ENCODE data around the gene KCNIP1.

Gene KCNIP1

DNA sequence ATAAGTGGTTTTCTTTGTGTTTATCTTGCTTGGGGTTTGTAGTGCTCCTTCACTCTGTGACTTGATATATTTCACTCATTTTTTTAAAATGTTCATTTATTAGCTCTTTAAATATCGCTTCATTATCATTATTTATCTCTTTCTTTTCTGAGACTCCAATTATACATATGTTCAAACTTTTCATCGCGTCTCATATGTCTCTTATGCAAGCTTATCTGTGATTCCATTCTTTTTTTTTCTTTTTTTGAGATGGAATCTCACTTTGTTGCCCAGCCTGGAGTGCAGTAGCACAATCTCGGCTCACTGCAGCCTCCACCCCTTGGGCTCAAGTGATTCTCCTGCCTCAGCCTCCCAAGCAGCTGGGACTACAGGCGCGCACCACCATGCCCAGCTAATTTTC, 205.8 kb downstream of the KCNIP1 start:
- H3K4me1 ChIP-seq (ENCODE audit: control insufficient read depth, insufficient read depth, low read length), result no peaks in the 10 kb centered on the region
- H3K36me3 ChIP-seq (ENCODE audit: control insufficient read depth, insufficient read depth, low read length), result no peaks in the 10 kb centered on the region

DNA sequence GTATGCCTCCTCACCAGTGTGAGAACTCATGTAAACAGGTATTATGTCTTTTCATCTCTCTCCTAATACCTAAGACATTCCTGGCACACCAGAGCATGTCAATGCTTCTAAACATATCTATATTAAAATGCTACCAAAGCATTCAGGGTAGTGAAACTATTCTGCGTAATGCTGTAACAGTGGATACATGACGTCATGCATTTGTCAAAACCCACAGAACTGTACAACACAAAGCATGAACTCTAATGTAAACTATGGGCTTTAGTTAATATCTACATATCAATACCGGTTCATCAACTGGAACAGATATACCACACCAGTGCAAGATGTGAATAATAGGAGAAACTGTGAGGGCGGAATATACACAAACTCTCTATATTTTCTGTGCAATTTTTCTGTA, 207.5 kb downstream of the KCNIP1 start:
- Histone ChIP-seq H3K36me3 (ENCODE audit: control insufficient read depth, insufficient read depth, low read length) (no peaks in the 10 kb centered on the region), H3K4me1 (ENCODE audit: control insufficient read depth, insufficient read depth, low read length) (no peaks in the 10 kb centered on the region), H3K4me3 (ENCODE audit: low read length) (no peak overlapping the region), H3K9me3 (ENCODE audit: control insufficient read depth, low read length) (no peaks in the 10 kb centered on the region), H3K27me3 (ENCODE audit: control insufficient read depth, insufficient read depth, low read length) (no peaks in the 10 kb centered on the region), H3K9ac (ENCODE audit: low read length) (no peak overlapping the region)

More for the DNA sequence above, 205.8 kb downstream of the KCNIP1 start:
- Histone ChIP-seq H3K4me3 (ENCODE audit: low read length) (no peak overlapping the region), H3K9ac (ENCODE audit: low read length) (no peak overlapping the region), H3K27me3 (ENCODE audit: control insufficient read depth, insufficient read depth, low read length) (no peaks in the 10 kb centered on the region), H3K9me3 (ENCODE audit: control insufficient read depth, low read length) (no peaks in the 10 kb centered on the region)

DNA sequence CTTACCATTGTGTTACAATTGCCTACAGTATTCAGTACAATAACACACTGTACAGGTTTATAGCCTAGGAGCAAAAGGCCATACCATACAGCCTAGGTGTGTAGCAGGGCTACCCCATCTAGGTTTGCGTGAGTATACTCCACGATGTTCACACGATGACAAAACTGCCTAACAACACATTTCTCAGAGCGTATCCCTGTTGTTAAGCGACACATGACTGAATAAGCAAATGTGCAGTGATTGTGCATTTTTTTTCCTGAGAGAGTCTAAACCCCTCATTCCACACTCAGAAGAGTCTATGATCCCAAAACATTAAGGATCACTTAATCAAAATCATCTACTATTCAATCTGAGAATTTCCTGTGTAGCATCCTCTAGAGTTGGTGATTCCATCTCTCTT, 211.3 kb downstream of the KCNIP1 start:
- Histone ChIP-seq H3K27me3 (ENCODE audit: control insufficient read depth, insufficient read depth, low read length) (peaks cover 7% of the 10 kb centered on the region), H3K9ac (ENCODE audit: low read length) (no peak overlapping the region), H3K36me3 (ENCODE audit: control insufficient read depth, insufficient read depth, low read length) (no peaks in the 10 kb centered on the region), H3K4me1 (ENCODE audit: control insufficient read depth, insufficient read depth, low read length) (no peaks in the 10 kb centered on the region), H3K4me3 (ENCODE audit: low read length) (no peak overlapping the region), H3K9me3 (ENCODE audit: control insufficient read depth, low read length) (no peaks in the 10 kb centered on the region)

DNA sequence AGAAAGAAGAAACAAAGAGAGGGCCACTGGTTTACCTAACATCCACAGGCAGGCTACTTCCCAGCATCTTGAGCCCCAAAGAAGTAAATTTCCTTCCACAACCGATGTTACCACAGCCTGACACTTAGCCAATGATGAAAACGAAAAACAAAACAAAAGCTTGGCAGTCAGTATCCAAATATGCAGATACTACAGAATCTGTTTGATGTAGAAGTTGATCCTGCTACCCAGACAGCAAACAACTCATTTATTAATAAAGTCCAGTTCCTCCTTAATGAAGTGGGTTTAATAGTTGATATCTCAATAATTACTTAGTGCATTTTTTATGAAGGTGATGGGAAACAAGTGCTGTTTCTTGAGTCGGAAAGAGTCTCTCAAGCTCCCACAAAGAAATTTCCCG, 212.6 kb downstream of the KCNIP1 start:
- Histone ChIP-seq H3K27me3 (ENCODE audit: control insufficient read depth, insufficient read depth, low read length) (peaks cover 7% of the 10 kb centered on the region), H3K4me1 (ENCODE audit: control insufficient read depth, insufficient read depth, low read length) (no peaks in the 10 kb centered on the region), H3K4me3 (ENCODE audit: low read length) (no peak overlapping the region), H3K9me3 (ENCODE audit: control insufficient read depth, low read length) (no peaks in the 10 kb centered on the region), H3K9ac (ENCODE audit: low read length) (no peak overlapping the region), H3K36me3 (ENCODE audit: control insufficient read depth, insufficient read depth, low read length) (no peaks in the 10 kb centered on the region)

DNA sequence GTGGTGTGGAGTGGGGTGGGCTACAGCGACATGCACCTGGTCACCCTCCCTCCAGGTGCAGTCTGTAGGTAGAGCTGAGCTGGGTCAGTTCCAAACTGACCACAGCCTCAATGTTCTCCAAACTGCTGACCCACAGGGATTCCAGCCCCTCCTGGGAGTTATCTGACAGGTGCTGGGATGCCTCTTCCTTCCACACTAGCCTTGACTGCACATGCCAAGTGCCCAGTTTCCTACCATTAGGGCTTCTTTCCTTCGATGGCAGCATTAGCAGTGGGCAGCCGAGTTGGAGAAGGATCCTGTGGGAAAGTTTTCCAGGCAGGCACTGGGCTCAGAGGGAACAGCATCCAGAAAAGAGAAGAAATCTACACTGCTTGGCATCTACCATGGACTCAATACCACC, 215.7 kb downstream of the KCNIP1 start:
- Histone ChIP-seq H3K27me3 (ENCODE audit: control insufficient read depth, insufficient read depth, low read length) (peaks cover 7% of the 10 kb centered on the region), H3K9me3 (ENCODE audit: control insufficient read depth, low read length) (no peaks in the 10 kb centered on the region), H3K9ac (ENCODE audit: low read length) (no peak overlapping the region), H3K4me3 (ENCODE audit: low read length) (no peak overlapping the region), H3K4me1 (ENCODE audit: control insufficient read depth, insufficient read depth, low read length) (no peaks in the 10 kb centered on the region), H3K36me3 (ENCODE audit: control insufficient read depth, insufficient read depth, low read length) (no peaks in the 10 kb centered on the region)

DNA sequence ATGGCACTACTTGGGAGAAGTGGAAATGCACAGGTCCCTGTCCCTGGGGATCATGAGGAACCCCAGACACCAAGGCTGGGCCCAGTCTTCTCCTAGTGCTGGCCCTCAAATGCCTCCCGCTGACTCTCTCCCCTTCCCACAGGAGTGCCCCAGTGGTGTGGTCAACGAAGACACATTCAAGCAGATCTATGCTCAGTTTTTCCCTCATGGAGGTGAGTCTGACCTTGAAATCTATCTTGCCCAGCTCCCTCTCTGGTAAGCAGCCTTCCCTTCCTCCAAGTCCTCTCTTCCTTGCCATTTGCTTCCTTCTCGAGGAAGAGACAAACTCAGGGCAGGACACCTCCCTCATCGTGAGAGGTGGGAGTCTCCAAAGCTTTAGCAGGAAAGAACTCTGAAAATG, 216.4 kb downstream of the KCNIP1 start:
- Histone ChIP-seq H3K36me3 (ENCODE audit: control insufficient read depth, insufficient read depth, low read length) (no peaks in the 10 kb centered on the region), H3K9ac (ENCODE audit: low read length) (no peak overlapping the region), H3K4me3 (ENCODE audit: low read length) (no peak overlapping the region), H3K27me3 (ENCODE audit: control insufficient read depth, insufficient read depth, low read length) (peaks cover 7% of the 10 kb centered on the region), H3K4me1 (ENCODE audit: control insufficient read depth, insufficient read depth, low read length) (no peaks in the 10 kb centered on the region), H3K9me3 (ENCODE audit: control insufficient read depth, low read length) (no peaks in the 10 kb centered on the region)

DNA sequence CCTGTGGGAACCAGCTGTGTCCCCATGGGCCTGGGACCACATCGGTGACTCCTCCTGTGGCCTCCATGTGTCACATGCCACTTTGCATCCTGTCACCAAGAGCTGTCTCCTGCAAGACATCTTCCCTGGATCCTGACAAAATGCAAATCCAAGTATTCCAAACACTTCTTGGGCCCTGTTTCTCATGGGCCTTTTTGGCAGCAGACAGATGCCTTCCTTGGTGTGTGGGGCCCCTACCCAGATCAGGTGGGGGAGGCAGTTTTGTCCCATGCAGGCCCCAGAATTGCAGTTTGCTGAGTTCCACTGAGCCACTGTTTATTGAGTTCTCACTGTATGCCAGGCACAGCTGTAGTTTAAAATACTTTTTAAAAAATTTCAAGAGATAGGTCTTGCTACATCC, 217.2 kb downstream of the KCNIP1 start:
- H3K9ac ChIP-seq (ENCODE audit: low read length), result no peak overlapping the region
- no peak overlapping the region for H3K4me3 ChIP-seq (ENCODE audit: low read length)
- no peaks in the 10 kb centered on the region for H3K9me3 ChIP-seq (ENCODE audit: control insufficient read depth, low read length)
- no peaks in the 10 kb centered on the region for H3K36me3 ChIP-seq (ENCODE audit: control insufficient read depth, insufficient read depth, low read length)
- peaks cover 7% of the 10 kb centered on the region for H3K27me3 ChIP-seq (ENCODE audit: control insufficient read depth, insufficient read depth, low read length)
- no peaks in the 10 kb centered on the region for H3K4me1 ChIP-seq (ENCODE audit: control insufficient read depth, insufficient read depth, low read length)

DNA sequence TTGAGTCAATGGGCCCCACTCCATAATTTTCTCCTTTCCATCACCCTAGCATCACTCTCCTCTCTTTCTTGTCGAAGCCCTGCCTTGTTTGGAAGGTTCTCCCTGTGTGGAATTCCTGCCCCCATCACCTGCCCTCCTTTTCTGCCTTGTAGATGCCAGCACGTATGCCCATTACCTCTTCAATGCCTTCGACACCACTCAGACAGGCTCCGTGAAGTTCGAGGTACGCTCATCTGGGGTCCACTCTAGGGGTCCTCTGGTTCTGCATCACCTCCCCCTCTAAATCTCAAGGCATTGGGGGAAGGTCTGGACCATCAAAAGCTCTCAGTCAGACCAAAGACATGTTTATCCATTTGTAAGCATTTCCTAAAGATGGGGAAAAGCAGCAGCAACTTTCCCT, 217.9 kb downstream of the KCNIP1 start:
- Histone ChIP-seq H3K4me3 (ENCODE audit: low read length) (no peak overlapping the region), H3K27me3 (ENCODE audit: control insufficient read depth, insufficient read depth, low read length) (peaks cover 7% of the 10 kb centered on the region), H3K4me1 (ENCODE audit: control insufficient read depth, insufficient read depth, low read length) (no peaks in the 10 kb centered on the region), H3K36me3 (ENCODE audit: control insufficient read depth, insufficient read depth, low read length) (no peaks in the 10 kb centered on the region), H3K9me3 (ENCODE audit: control insufficient read depth, low read length) (no peaks in the 10 kb centered on the region), H3K9ac (ENCODE audit: low read length) (no peak overlapping the region)

DNA sequence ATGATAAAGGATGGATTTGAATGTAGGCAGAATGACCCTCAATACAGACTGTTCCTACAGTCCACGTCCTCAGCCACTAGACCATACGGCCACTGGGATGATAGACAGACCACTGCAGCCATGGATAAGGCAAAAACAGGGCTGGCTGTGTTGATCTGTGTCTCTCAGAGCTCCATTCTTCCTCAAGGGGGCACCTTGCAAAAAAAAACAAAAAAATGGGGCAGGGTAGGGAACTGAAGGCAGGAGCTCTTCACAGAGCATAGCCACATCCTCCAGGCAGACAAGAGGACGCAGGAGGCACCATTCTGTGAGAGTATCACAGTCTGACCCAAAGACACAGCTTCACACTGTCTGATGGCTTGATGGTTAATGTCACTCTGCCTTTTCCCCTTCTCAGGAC, 218.5 kb downstream of the KCNIP1 start:
- H3K4me3 ChIP-seq (ENCODE audit: low read length), result no peak overlapping the region
- no peak overlapping the region for H3K9ac ChIP-seq (ENCODE audit: low read length)
- H3K27me3 ChIP-seq (ENCODE audit: control insufficient read depth, insufficient read depth, low read length), result peaks cover 7% of the 10 kb centered on the region
- H3K9me3 ChIP-seq (ENCODE audit: control insufficient read depth, low read length), result no peaks in the 10 kb centered on the region
- no peaks in the 10 kb centered on the region for H3K4me1 ChIP-seq (ENCODE audit: control insufficient read depth, insufficient read depth, low read length)
- H3K36me3 ChIP-seq (ENCODE audit: control insufficient read depth, insufficient read depth, low read length), result no peaks in the 10 kb centered on the region

DNA sequence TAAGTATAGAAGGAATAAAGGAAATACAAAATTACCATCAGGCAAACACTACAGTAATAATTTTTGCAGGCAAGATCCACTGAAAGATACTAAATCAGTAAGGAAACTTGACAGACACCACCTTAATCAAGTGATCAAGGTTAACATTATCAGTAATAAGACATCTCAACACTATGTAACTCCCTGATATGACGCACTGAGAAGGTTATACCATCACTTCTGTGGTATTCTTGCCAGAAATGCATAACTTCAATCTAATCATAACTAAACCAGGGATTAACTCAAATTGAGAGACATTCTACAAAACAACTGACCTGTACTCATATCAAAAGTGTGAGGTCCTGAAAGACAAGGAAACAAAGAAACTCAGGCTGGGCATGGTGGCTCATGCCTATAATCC, 227.2 kb downstream of the KCNIP1 start:
- Histone ChIP-seq H3K9me3 (ENCODE audit: control insufficient read depth, low read length) (no peaks in the 10 kb centered on the region), H3K4me1 (ENCODE audit: control insufficient read depth, insufficient read depth, low read length) (no peaks in the 10 kb centered on the region), H3K9ac (ENCODE audit: low read length) (no peak overlapping the region), H3K4me3 (ENCODE audit: low read length) (no peak overlapping the region), H3K36me3 (ENCODE audit: control insufficient read depth, insufficient read depth, low read length) (no peaks in the 10 kb centered on the region), H3K27me3 (ENCODE audit: control insufficient read depth, insufficient read depth, low read length) (no peaks in the 10 kb centered on the region)

DNA sequence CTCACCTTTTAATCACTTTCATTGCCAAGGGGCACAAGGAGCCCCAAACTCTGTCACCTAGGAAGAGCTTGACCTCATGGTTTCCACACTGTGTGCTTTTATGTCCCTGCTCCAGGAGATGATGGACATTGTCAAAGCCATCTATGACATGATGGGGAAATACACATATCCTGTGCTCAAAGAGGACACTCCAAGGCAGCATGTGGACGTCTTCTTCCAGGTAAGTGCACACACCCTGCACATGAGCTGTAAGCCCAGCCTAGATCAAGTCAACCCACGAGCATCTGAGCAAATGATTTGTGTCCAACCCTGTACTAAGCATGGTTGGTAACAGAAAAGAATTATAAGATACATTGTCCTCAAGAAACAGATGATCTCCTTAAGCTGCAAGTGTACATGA, 228.9 kb downstream of the KCNIP1 start:
- no peaks in the 10 kb centered on the region for H3K4me1 ChIP-seq (ENCODE audit: control insufficient read depth, insufficient read depth, low read length)
- no peaks in the 10 kb centered on the region for H3K27me3 ChIP-seq (ENCODE audit: control insufficient read depth, insufficient read depth, low read length)
- no peaks in the 10 kb centered on the region for H3K36me3 ChIP-seq (ENCODE audit: control insufficient read depth, insufficient read depth, low read length)
- H3K4me3 ChIP-seq (ENCODE audit: low read length), result no peak overlapping the region
- no peaks in the 10 kb centered on the region for H3K9me3 ChIP-seq (ENCODE audit: control insufficient read depth, low read length)
- H3K9ac ChIP-seq (ENCODE audit: low read length), result no peak overlapping the region

DNA sequence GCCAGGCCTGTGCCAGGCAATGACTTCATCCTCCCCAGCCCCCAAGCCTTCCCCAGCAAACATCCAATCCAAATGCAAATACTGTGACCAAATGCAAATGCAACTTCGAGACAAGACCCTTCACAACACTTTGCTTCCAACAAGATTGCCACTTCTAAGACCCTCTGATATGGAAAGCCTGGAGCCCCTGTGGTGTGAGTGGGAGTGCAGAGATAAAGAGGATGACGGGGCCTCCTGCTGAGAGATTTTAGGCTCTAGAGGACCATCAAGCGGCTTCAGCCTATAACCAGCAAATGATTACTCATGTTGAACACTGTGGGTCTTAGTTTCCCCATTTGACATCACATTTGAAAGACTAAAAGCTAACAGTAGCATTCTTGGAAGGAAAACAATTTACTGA, 233.1 kb downstream of the KCNIP1 start:
- no peaks in the 10 kb centered on the region for H3K4me1 ChIP-seq (ENCODE audit: control insufficient read depth, insufficient read depth, low read length)
- no peaks in the 10 kb centered on the region for H3K27me3 ChIP-seq (ENCODE audit: control insufficient read depth, insufficient read depth, low read length)
- no peak overlapping the region for H3K4me3 ChIP-seq (ENCODE audit: low read length)
- H3K9ac ChIP-seq (ENCODE audit: low read length), result no peak overlapping the region
- no peaks in the 10 kb centered on the region for H3K36me3 ChIP-seq (ENCODE audit: control insufficient read depth, insufficient read depth, low read length)
- no peaks in the 10 kb centered on the region for H3K9me3 ChIP-seq (ENCODE audit: control insufficient read depth, low read length)

DNA sequence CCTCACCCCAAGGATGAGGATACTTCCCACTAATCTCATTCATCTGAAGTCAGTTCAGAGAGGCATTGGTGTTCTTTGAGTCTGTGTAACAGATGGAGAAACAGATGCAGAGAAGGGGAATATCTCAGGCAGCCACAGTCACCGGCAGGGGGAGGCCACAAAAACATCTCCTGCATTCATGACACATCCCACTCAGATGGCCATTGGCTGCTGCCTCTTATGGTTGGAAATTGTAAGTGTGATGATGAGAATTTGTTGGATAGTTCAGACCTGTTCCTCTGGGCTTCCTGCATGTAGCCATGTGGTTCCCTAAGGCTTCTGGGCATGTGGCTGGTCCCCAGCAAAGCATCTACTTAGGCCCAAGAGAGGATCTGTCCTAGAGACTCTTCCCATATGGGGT, 233.8 kb downstream of the KCNIP1 start:
- H3K36me3 ChIP-seq (ENCODE audit: control insufficient read depth, insufficient read depth, low read length), result no peaks in the 10 kb centered on the region
- no peaks in the 10 kb centered on the region for H3K9me3 ChIP-seq (ENCODE audit: control insufficient read depth, low read length)
- no peak overlapping the region for H3K4me3 ChIP-seq (ENCODE audit: low read length)
- no peaks in the 10 kb centered on the region for H3K4me1 ChIP-seq (ENCODE audit: control insufficient read depth, insufficient read depth, low read length)
- H3K9ac ChIP-seq (ENCODE audit: low read length), result no peak overlapping the region
- H3K27me3 ChIP-seq (ENCODE audit: control insufficient read depth, insufficient read depth, low read length), result no peaks in the 10 kb centered on the region
